Measurements from ENCODE around the gene MGAT5B.

DNA sequence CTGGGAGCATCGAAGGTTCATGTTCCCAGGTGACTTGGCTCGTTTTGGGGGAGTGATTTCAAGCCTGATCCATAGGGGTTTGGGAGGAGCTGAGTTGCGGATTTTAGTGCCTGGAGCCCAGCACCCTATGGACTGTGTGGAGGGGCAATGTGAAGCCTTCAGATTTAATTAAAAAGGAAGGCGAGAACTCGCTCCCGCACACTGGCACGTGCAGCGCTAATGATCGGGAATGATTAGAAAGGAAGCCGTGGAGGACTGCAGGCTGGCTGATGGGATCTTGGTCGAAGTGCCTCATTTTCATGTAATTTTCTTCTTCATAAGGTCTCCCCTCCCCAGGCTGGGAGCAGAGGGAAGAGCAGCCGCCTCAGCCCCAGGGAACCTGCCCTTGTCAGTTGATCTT, 12.8 kb downstream of the MGAT5B start:
- TF ChIP-seq POLR2A (IDR thresholded peaks at IDR 0.05; ENCODE audit: low read depth, low read length) (no peak), SPI1 (IDR thresholded peaks at IDR 0.05; ENCODE audit: low read depth, low read length) (no peak), TAF1 (IDR thresholded peaks at IDR 0.05; ENCODE audit: low read depth, low read length) (no peak), POLR2AphosphoS5 (IDR thresholded peaks at IDR 0.05; ENCODE audit: low read depth, low read length) (no peak)

Data from GM12891 (cell line).